ELF-1 (cell line): ENCODE measurements around the gene MTMR12.
A peak's percentile ranks its signal among the peaks of the same experiment; 100 is the strongest.
"Not testable (repeated sequence)": the region's sequence is repeated elsewhere in the genome, so short reads cannot be mapped to it uniquely, and the experiment has no call there.

Experiments
- DNase-seq: peaks from one replicate; pipeline ENCODE4 v3.0.0-alpha.2; 2016; ENCODE audit warnings: low read depth, low spot score

The MTMR12 gene

GRCh38 chr5:32232441-32233219, 80.1 kb downstream of the MTMR12 start:
- DNase-seq = peak; percentile 66

DNA sequence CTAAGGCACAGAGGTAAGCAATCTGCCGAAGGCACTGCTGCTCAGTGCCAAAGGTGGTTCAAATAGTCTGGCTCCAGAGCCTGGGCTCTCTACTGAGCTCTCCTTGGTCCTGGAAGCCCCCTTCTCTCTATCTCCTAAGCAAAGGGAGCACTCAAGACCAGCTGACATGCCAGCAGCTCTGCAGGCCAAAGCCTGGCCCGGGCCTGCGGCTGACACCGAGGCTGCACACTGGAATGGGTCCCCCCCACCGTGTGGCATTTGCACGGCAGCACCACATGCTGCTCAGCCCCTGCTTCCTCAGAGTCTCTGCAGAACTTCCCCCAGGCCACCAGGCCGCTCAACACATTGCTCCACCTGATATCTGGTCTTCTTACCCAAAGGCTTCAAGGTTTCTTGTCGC, 80.8 kb downstream of the MTMR12 start:
- peak; percentile 77 for DNase-seq

- DNase-seq = no peak
Observed at GRCh38 chr5:32231241-32231640, 81.5 kb downstream of the MTMR12 start.

DNA sequence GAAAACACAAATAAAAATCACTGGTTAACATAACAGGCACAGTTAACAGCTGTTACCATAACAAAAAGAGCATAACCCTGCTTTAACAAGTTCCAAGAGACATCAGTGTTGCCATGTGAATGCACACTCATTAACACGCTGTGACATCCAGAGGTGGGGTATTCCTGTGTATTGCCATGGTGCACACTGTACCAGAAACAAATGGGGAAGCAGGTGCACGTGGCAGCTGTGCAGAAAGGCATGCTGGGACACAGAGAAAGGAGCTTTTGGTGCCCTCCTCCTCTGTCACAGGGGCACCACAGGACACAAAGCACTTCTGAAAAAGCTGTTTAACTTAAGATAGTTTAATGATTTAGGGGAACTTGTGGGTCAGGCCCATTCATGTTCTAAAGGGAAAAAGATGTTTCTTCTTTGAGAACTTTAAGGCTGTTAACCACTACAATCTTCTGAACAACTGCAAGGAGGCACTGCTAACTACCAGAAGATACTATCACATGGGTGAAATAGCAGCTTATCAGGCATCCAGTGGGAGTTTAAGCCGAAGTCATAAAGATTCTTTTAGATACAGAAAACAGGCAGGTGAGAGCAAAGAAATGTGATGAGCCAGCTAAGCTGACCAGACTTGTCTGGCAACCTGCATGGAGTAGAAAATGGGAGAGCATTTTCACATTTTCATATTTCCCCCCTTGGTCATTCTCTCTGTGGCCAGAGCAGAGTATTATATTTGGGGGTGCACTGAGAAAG, 82.2 kb downstream of the MTMR12 start:
- no peak for DNase-seq

DNA sequence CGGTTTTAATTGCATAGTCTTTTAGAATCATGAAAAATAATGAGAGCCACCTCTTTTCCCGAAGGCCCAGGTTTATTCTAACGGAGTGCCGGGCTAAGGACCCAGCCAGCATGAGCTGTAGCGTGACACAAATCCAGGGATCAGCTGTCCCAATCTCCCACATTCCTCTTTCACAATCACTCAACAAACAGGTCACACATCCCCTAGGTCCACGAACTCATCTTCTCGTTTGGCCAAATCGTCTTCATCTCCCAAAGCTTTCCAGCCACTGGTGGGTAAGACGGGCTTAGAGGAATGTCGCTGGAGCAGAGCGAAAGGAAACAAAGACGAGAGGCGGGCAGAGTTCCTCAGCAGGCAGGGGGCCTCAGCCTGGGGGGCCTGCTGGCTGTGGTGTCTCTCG, 83.2 kb downstream of the MTMR12 start:
- peak; percentile 69 for DNase-seq

DNA sequence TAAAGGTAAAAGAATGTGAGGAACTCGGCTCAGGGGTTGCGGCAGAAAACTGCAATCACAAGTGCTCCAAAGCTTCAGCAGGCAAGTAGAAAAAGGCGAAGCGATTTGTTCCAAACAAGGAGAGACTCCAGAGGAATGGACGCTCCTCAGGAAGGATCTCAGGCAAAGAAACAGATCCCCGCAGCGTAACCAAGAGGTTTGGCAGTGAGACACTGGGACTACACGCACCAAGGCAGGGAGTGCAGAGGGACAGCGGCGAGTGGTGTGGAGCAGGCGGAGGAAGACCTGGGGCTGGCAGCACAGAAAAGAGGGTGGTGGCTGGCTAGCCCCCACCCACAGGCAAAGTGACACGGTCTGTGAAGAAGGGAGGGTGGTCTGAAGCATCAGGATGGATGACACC, 83.9 kb downstream of the MTMR12 start:
- no peak for DNase-seq

DNA sequence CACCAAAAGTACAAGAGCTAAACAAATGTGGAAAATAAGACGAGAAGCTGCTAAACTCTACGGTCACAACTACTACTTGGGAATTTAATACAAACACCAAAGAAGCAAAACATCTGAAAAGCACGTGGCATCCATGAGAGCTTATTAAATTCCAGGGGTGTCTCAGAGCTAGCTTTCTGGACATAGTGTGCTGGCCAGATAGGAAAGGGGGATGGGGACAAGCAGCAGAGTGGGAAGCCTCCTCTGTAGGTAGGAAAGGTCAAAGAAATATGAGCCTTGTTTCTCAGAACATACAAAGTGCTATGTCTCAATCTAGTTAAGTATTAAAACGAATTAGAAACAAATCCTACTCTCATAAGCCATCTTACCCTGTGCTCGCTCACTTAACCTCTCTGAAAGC, 87.3 kb downstream of the MTMR12 start:
- no peak for DNase-seq

- DNase-seq = peak; percentile 85
Observed at GRCh38 chr5:32223972-32224609, 88.6 kb downstream of the MTMR12 start.

DNA sequence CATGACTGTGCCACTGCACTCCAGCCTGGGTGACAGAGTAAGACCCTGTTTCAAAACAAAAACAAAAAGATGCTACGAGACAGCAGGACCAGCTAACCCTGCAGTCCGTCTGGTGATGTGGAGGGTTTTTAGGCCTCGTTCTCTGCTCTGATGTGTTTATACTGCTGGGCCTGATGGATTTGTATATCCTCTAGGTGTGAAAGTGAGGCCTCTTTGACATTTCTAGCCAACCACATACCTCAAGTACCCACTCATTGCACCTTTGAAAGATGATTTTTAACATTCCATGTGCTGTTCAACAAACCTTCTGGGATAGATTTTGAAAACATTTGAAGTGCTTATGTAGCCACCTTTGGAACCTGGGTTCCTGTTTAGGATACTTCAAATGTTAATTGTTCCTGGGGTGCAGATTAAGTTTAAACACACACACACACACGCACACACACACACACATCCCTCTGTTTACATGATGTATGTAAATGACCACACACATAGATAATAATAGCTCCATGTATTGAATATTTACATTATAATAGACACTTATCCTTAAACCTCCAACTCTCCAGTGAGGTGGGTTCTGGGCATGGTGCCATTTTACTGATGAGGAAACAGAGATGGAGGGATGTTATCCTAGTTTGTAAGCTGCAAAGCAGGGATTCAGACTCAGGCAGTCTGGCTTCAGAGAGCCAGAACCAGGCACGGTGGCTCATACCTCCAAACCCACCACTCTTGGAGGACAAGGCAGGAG, 89.8 kb downstream of the MTMR12 start:
- no peak for DNase-seq

DNA sequence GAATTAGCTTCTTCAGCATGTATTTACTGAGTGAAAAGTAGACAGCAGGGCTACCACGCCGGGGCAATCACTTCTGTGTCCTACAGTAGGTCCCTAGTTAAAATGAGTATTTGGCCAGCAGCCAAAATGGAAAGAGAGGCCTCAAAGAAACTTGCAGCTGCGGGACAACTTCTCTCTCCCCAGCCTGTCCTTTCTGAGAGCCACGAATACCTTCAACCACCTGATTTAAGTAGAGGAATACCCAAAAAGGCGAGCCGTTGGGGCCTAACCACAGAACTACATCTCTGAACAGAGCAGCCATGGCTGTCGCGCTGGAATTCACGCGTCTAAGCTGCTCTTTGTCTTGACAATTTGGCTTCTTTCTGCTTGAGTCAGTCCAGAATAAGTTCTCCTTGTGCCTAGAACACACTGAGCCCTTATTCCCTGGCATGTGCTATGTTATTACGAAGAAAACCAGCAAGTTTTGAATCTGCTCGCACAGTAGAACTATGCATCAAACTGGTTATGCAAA, 94.8 kb downstream of the MTMR12 start:
- no peak for DNase-seq

GRCh38 chr5:32214344-32214743, 98.4 kb downstream of the MTMR12 start:
- DNase-seq = not testable (repeated sequence)

DNA sequence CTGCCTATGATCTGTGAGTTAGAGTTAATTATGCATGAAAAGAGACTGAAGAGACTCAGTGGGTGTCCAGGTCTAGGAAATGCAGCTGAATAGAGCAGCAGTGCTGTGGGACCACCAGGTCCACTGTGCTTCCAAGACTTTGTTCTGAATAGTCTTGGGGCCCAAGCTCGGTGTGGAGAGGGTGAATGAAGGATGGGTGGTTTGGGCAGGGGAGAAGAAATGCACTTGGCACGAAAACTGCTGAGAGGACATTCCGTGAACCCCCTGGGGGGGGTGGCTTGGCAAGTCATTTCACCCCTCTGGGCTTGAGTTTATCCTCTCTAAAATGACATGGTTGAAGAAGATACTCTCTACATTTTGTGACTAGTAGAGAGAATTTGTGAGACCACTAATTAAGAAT, 102.6 kb downstream of the MTMR12 start:
- DNase-seq = no peak

- not testable (repeated sequence) for DNase-seq
Observed at GRCh38 chr5:32208837-32209236, 103.9 kb downstream of the MTMR12 start.

DNA sequence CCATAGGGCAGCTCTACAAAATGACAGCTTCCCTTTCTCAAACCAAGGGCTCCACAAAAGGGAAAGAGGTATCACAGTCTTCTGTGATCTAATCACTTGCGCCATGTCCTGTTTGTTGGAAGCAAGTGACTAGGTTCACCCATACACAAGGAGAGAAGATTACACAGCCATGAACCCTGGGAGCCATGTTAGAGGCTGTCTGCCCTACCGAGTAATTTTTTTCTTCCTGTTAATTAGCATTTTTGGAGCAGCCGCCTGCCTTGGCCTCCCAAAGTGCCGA, 105.4 kb downstream of the MTMR12 start:
- DNase-seq = no peak

DNA sequence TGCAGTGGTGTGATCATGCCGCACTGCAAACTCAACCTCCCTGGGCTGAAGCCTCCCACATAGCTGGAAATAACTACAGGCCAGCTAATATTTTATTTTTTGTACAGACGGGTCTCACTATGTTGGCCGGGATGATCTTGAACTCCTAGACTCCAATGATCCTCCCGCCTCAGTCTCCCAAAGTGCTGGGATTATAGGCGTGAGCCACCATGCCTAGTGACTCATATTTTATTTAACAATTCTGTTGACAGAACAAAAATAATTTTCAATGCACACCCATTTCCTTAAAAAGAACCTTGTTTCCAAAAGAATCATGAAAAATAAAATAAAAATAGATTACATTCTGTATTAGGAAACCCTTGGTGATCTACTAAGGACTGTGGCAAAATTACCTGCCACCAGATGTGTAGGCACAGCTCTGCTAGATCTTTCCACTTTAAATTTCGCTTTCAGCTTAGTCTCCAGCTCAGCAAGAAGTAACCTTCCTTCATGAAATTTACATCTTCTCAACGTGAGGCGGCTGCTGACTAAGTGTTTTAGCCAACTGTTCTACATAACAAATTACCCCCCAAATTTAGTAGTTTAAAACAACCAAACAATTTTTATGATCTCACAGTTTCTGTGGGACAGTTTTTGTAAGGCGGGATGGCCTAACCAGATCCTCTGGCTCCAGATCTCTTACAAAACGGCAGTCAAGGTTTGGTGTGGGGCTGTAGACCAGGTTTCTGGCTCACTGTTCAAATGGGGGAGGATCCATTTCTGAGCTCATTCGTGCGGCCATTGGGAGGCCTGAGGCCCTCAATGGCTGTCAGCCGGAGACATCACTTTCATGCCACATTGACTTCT, 106.0 kb downstream of the MTMR12 start:
- no peak for DNase-seq

GRCh38 chr5:32206053-32206452, 106.7 kb downstream of the MTMR12 start:
- DNase-seq = no peak

- DNase-seq = no peak
Observed at GRCh38 chr5:32202394-32202793, 110.3 kb downstream of the MTMR12 start.

DNA sequence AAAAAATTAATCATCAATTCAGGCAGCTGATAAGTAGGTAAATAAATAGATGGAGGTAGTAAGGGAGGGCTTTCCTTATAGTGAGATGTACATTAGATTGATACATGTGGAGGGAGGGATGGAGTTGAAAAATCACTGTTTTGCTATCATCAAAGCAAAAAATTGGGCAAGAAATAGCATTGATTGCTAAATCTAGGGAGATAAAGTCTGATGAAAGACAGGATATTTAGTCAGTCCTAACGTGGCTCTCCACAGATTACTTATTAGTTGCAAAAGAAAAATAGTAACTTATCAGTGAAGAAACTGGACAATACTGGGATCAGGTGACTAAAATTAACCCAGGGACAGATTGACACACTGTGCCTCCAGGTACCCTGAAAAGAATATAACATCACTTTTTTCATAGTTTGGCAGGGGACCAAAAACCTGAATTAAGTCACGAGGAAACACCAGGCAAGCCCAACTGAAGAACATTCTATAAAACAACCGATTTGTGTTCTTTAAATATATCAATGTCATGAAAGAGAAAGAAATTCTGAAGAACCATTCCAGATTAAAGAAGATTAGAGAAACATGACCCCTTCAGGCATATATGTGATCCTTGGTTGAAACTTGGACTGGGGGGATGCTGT, 111.5 kb downstream of the MTMR12 start:
- DNase-seq = no peak

GRCh38 chr5:32197032-32197431, 115.7 kb downstream of the MTMR12 start:
- DNase-seq = no peak

- no peak for DNase-seq
Observed at GRCh38 chr5:32195265-32195664, 117.5 kb downstream of the MTMR12 start.

- DNase-seq = no peak
Observed at GRCh38 chr5:32193591-32193990, 119.1 kb downstream of the MTMR12 start.
